HCT116 (cell line): ENCODE results near the gene CATSPERD. TPM values are rescaled to one million over a fixed set of nuclear protein-coding genes. Genes with fewer than 3 reads are reported as not detected.

Source experiments
- ATAC-seq: fragments of 200-7000 bp; cut with Tn5 transposase; 2 replicates; pipeline ENCODE4 v1.9.1; 2020; ENCODE audit warnings: mild to moderate bottlenecking, moderate library complexity
- BruUV-seq: library from RNA; stranded (reverse); fragments of 400-500 nt; replicated peaks from 2 replicates; lab custom pipeline; 2021; lab: Mats Ljungman, UMichigan
- CTCF ChIA-PET: fragments of 300-600 bp; sonication (Branson Sonifier 250); formaldehyde crosslinking; loops from one replicate; lab custom pipeline; 2021; ENCODE audit warnings: antibody characterized with exemption; lab: Charles Lee
- POLR2A ChIA-PET: fragments of 300-600, 350-600 bp; sonication (Branson Sonifier 250); formaldehyde crosslinking; loops from one replicate; lab custom pipeline; 2021; ENCODE audit warnings: antibody characterized with exemption; lab: Charles Lee
- RAD21 ChIA-PET, 2 experiments: fragments of 300-600 bp; sonication (Branson Sonifier 250); formaldehyde crosslinking; loops; one replicate each; lab custom pipeline; 2023; ENCODE audit warnings: low total read pairs in 2 of 2; ENCODE audit not compliant: uncharacterized antibody in 2 of 2, unreplicated experiment in 2 of 2, low non-redundant PET in 1 of 2; lab: Charles Lee
- DNase-seq: peaks from one replicate; pipeline ENCODE4 v3.0.0-alpha.2; 2010; ENCODE audit warnings: low read depth, low spot score
- H2AFZ ChIP-seq: fragments of 200-600 bp; shearing (Covaris generic), sonication (generic); 2 replicates; pipeline ENCODE4 v1.6.1; 2017; ENCODE audit warnings: low read depth, mixed run types, mixed read lengths, antibody characterized with exemption, low read length; ENCODE audit not compliant: poor library complexity, severe bottlenecking
- H3K27ac ChIP-seq: 2 replicates; pipeline ENCODE4 v1.5.1; 2012; ENCODE audit warnings: low read depth, low read length
- H3K27me3 ChIP-seq: fragments of 200-600 bp; sonication (generic); 2 replicates; pipeline ENCODE4 v1.6.1; 2016; ENCODE audit warnings: mixed run types, low read length, mixed read lengths; ENCODE audit not compliant: insufficient read depth
- H3K36me3 ChIP-seq, 2 experiments: fragments of 200-500 bp in 1 of 2; fragments of 200-600 bp in 1 of 2; sonication (Bioruptor generic) in 1 of 2; sonication (generic) in 1 of 2; 2 replicates each; pipeline versions ENCODE4 v1.5.1 to v1.6.1; 2014 to 2016; ENCODE audit warnings: low read length in 2 of 2, inconsistent platforms in 1 of 2, mixed read lengths in 1 of 2, mixed run types in 1 of 2; ENCODE audit not compliant: insufficient read depth in 2 of 2, control insufficient read depth in 1 of 2
- H3K4me1 ChIP-seq, 2 experiments: fragments of 200-600 bp in 1 of 2; sonication (generic) in 1 of 2; 2 replicates each; pipeline versions ENCODE4 v1.5.1 to v1.6.1; 2012 to 2017; ENCODE audit warnings: low read length in 2 of 2, inconsistent platforms in 1 of 2, mild to moderate bottlenecking in 1 of 2, mixed read lengths in 1 of 2, mixed run types in 1 of 2, moderate library complexity in 1 of 2; ENCODE audit not compliant: insufficient read depth in 2 of 2, control insufficient read depth in 1 of 2
- H3K4me2 ChIP-seq: fragments of 200-600 bp; sonication (generic); 2 replicates; pipeline ENCODE4 v1.6.1; 2017; ENCODE audit warnings: mixed run types, low read length, mixed read lengths
- H3K4me3 ChIP-seq, 2 experiments: fragments of 200-600 bp in 1 of 2; sonication (generic) in 1 of 2; replicated peaks in 1 of 2; 2 replicates each; pipeline ENCODE4 v1.5.1; 2011 to 2016; ENCODE audit warnings: low read length in 2 of 2, control low read depth in 1 of 2, low read depth in 1 of 2, mild to moderate bottlenecking in 1 of 2, mixed read lengths in 1 of 2, mixed run types in 1 of 2
- H3K79me2 ChIP-seq: fragments of 200-600 bp; sonication (generic); 2 replicates; pipeline ENCODE4 v1.6.1; 2017; ENCODE audit warnings: mild to moderate bottlenecking, mixed run types, low read length, moderate library complexity, mixed read lengths; ENCODE audit not compliant: insufficient read depth
- H3K9ac ChIP-seq: fragments of 200-600 bp; sonication (generic); 2 replicates; pipeline ENCODE4 v1.6.1; 2016; ENCODE audit warnings: low read length, mixed read lengths
- H3K9me2 ChIP-seq: fragments of 200-600 bp; sonication (generic), shearing (Covaris generic); 2 replicates; pipeline ENCODE4 v1.6.1; 2017; ENCODE audit warnings: mixed run types, mild to moderate bottlenecking, moderate library complexity; ENCODE audit not compliant: insufficient read depth
- H3K9me3 ChIP-seq, 2 experiments: fragments of 200-500 bp in 1 of 2; fragments of 200-600 bp in 1 of 2; sonication (Bioruptor generic) in 1 of 2; sonication (generic) in 1 of 2; 2 replicates each; pipeline ENCODE4 v1.6.1; 2014 to 2017; ENCODE audit warnings: low read length in 2 of 2, mixed read lengths in 2 of 2, inconsistent platforms in 1 of 2, low read depth in 1 of 2, mild to moderate bottlenecking in 1 of 2, mixed run types in 1 of 2, moderate library complexity in 1 of 2; ENCODE audit not compliant: control insufficient read depth in 1 of 2, insufficient read depth in 1 of 2
- H4K20me1 ChIP-seq: fragments of 200-600 bp; sonication (generic), shearing (Covaris generic); 2 replicates; pipeline ENCODE4 v1.6.1; 2017; ENCODE audit warnings: mixed run types, mild to moderate bottlenecking, moderate library complexity; ENCODE audit not compliant: insufficient read depth
- ATF3 ChIP-seq: IDR thresholded peaks from 2 replicates; pipeline ENCODE4 v1.6.1; 2012
- CEBPB ChIP-seq: IDR thresholded peaks from 2 replicates; pipeline ENCODE4 v1.6.1; 2012; ENCODE audit warnings: low read depth
- EGR1 ChIP-seq: IDR thresholded peaks from 2 replicates; pipeline ENCODE4 v1.6.1; 2012; ENCODE audit warnings: low read depth
- EZH2 ChIP-seq: fragments of 200-600 bp; sonication (generic); IDR thresholded peaks from 2 replicates; pipeline ENCODE4 v1.6.1; 2017; ENCODE audit warnings: antibody characterized with exemption, mixed run types
- EZH2phosphoT487 ChIP-seq: fragments of 200-600 bp; IDR thresholded peaks from 2 replicates; pipeline ENCODE4 v1.6.1; 2018; ENCODE audit warnings: antibody characterized with exemption, borderline replicate concordance
- FOSL1 ChIP-seq: IDR thresholded peaks from 2 replicates; pipeline ENCODE4 v1.6.1; 2012; ENCODE audit warnings: low read depth
- JUND ChIP-seq: IDR thresholded peaks from 2 replicates; pipeline ENCODE4 v1.6.1; 2012
- MAX ChIP-seq: IDR thresholded peaks from 2 replicates; pipeline ENCODE4 v1.6.1; 2012
- POLR2A ChIP-seq: IDR thresholded peaks from 2 replicates; pipeline ENCODE4 v1.7.0; 2011; ENCODE audit warnings: borderline replicate concordance; ENCODE audit not compliant: insufficient read depth, insufficient read length; ENCODE audit errors: extremely low read depth
- POLR2AphosphoS5 ChIP-seq: IDR thresholded peaks from 2 replicates; pipeline ENCODE4 v1.6.1; 2011; ENCODE audit warnings: mild to moderate bottlenecking, low read depth, low read length, moderate library complexity
- RAD21 ChIP-seq: IDR thresholded peaks from 2 replicates; pipeline ENCODE4 v1.6.1; 2012; ENCODE audit warnings: low read depth, mild to moderate bottlenecking
- REST ChIP-seq: IDR thresholded peaks from 2 replicates; pipeline ENCODE4 v1.6.1; 2012; ENCODE audit warnings: low read depth
- SIN3A ChIP-seq: IDR thresholded peaks from 2 replicates; pipeline ENCODE4 v1.6.1; 2012; ENCODE audit warnings: low read depth
- SRF ChIP-seq: IDR thresholded peaks from 2 replicates; pipeline ENCODE4 v1.6.1; 2012; ENCODE audit warnings: low read depth
- YY1 ChIP-seq: IDR thresholded peaks from 2 replicates; pipeline ENCODE4 v1.6.1; 2011; ENCODE audit warnings: low read length, low read depth, moderate library complexity, mild to moderate bottlenecking; ENCODE audit not compliant: insufficient replicate concordance; ENCODE audit errors: extremely low read depth
- ZBTB33 ChIP-seq: IDR thresholded peaks from 2 replicates; pipeline ENCODE4 v1.6.1; 2011; ENCODE audit warnings: mild to moderate bottlenecking, low read length, moderate library complexity; ENCODE audit not compliant: insufficient replicate concordance; ENCODE audit errors: extremely low read depth
- ZFX ChIP-seq: fragments of 450-650 bp; IDR thresholded peaks from 2 replicates; pipeline ENCODE4 v1.6.1; 2017
- intact Hi-C: fragments of 100-400 bp; cut with micrococcal nuclease; formaldehyde crosslinking; loops from 2 replicates; pipeline ENCODE4 v1.10.0; 2022
- total RNA-seq: library from RNA; stranded (reverse); gene quantifications from one replicate; pipeline ENCODE4 v1.2.1, GENCODE V29; 2021; ENCODE audit not compliant: unreplicated experiment

The CATSPERD gene
- total RNA-seq, 1 experiment from 2014 or later = not detected

GRCh38 chr19:5792224-5792623 is 71.8 kb downstream of the CATSPERD start (continued):
- TF ChIP-seq RAD21 (no peak), ZBTB33 (no peak), CEBPB (no peak), SIN3A (no peak)

- peaks cover 9 to 22% of the 10 kb centered on the region in 2 experiments; a peak in 3 of 4 replicates for H3K4me1 ChIP-seq
- no peak overlapping the region for H3K4me3 ChIP-seq
- ChIA-PET CTCF (interaction anchor here (0.6 to 5.5 kb wide), 6 partner anchors 11 to 104 kb away, joined by 3 to 49 read pairs (median 4); no protein-coding TSS in a partner anchor), RAD21 (interaction anchor here in 1 of 2 experiments (0.7 kb wide), 1 partner anchor 18 kb away, joined by 3 read pairs; no protein-coding TSS in a partner anchor), POLR2A (interaction anchor here (1.2 to 2.1 kb wide), 2 partner anchors 35 to 103 kb away, joined by 3 to 6 read pairs; partner anchors contain the start of gene RPL36)
- TF ChIP-seq YY1 (no peak), MAX (no peak), JUND (no peak), CEBPB (no peak), POLR2AphosphoS5 (no peak), REST (no peak), FOSL1 (no peak), ZFX (no peak), POLR2A (no peak), EZH2 (no peak), SIN3A (no peak), ZBTB33 (no peak), ATF3 (no peak), EZH2phosphoT487 (no peak), SRF (no peak), EGR1 (no peak)
- intact Hi-C loops = no loop called here
- ATAC-seq (no peak), DNase-seq (no peak)
- H3K79me2 ChIP-seq = peaks cover 20% of the 10 kb centered on the region
- no TSS peak for BruUV-seq
- no peak overlapping the region for H3K4me2 ChIP-seq
- H2AFZ ChIP-seq = no peak overlapping the region
- H3K9me3 ChIP-seq = no peaks in the 10 kb centered on the region
- no peaks in the 10 kb centered on the region; the same call in 1 of the 2 replicates for H4K20me1 ChIP-seq
- H3K9ac ChIP-seq = no peak overlapping the region
- H3K27me3 ChIP-seq = no peaks in the 10 kb centered on the region
- peaks cover 10 to 18% of the 10 kb centered on the region in 2 experiments; a peak in 3 of 4 replicates for H3K36me3 ChIP-seq
- no peaks in the 10 kb centered on the region for H3K9me2 ChIP-seq
- no peak overlapping the region for H3K27ac ChIP-seq
Observed at GRCh38 chr19:5793188-5793587, 72.8 kb downstream of the CATSPERD start.
